B cell (primary cell): Measurements from ENCODE around the gene MARVELD1. TPM values are rescaled to one million over a fixed set of nuclear protein-coding genes. Genes with fewer than 3 reads are reported as not detected.

Experiments used
- ATAC-seq: fragments of 200-7000 bp; cut with Tn5 transposase; one replicate; pipeline ENCODE4 v1.10.0; 2021; ENCODE audit warnings: low read depth, mild to moderate bottlenecking, moderate number of reproducible peaks, moderate library complexity
- CTCF ChIA-PET: fragments of 350-600 bp; sonication (Branson Sonifier 250); formaldehyde crosslinking; loops from one replicate; lab custom pipeline; 2021; ENCODE audit warnings: antibody characterized with exemption, inconsistent platforms; lab: Charles Lee
- POLR2A ChIA-PET: fragments of 350-600 bp; sonication (Branson Sonifier 250); formaldehyde crosslinking; loops from one replicate; lab custom pipeline; 2021; ENCODE audit warnings: antibody characterized with exemption; lab: Charles Lee
- DNase-seq: peaks from one replicate; pipeline ENCODE4 v3.0.0; 2013
- H2AFZ ChIP-seq: 2 replicates; pipeline ENCODE4 v1.6.1; 2012; ENCODE audit warnings: mild to moderate bottlenecking, low read depth, low read length; ENCODE audit not compliant: insufficient read depth, poor library complexity, severe bottlenecking
- H3K27ac ChIP-seq, 2 donors: 1 replicate in 1 of 2; 2 replicates in 1 of 2; pipeline ENCODE4 v1.5.1; 2012 to 2013; ENCODE audit warnings: low read length in 2 of 2, mild to moderate bottlenecking in 2 of 2, moderate library complexity in 1 of 2
- H3K27me3 ChIP-seq, 4 experiments: fragments of 200-600 bp in 1 of 4; sonication (generic) in 1 of 4; replicated peaks in 1 of 4; 1 replicate in 2 of 4; 2 replicates in 2 of 4; pipeline versions ENCODE4 v1.6.1 to v1.7.0; 2013 to 2016; ENCODE audit warnings: low read length in 3 of 4, mild to moderate bottlenecking in 2 of 4, mixed read lengths in 1 of 4, moderate library complexity in 1 of 4; ENCODE audit not compliant: insufficient read depth in 4 of 4, control insufficient read depth in 3 of 4; ENCODE audit errors: control extremely low read depth in 1 of 4
- H3K36me3 ChIP-seq, 2 experiments: replicated peaks in 1 of 2; 1 replicate in 1 of 2; 2 replicates in 1 of 2; pipeline versions ENCODE4 v1.6.1 to v1.7.1; 2013; ENCODE audit warnings: low read length in 1 of 2; ENCODE audit not compliant: insufficient read depth in 2 of 2, control insufficient read depth in 1 of 2; ENCODE audit errors: control extremely low read depth in 1 of 2, extremely low read depth in 1 of 2
- H3K4me1 ChIP-seq, 2 donors: fragments of 200-600 bp in 1 of 2; sonication (generic) in 1 of 2; 1 replicate in 1 of 2; 2 replicates in 1 of 2; pipeline versions ENCODE4 v1.5.1 to v1.6.1; 2013 to 2017; ENCODE audit warnings: low read length in 2 of 2; ENCODE audit not compliant: control insufficient read depth in 2 of 2, insufficient read depth in 2 of 2
- H3K4me2 ChIP-seq: replicated peaks from 2 replicates; pipeline ENCODE3; 2012; ENCODE audit warnings: mild to moderate bottlenecking, low read depth, low read length; ENCODE audit not compliant: poor library complexity, severe bottlenecking
- H3K4me3 ChIP-seq, 5 experiments: fragments of 200-600 bp in 1 of 5; sonication (generic) in 1 of 5; 1 replicate in 3 of 5; 2 replicates in 2 of 5; pipeline versions ENCODE4 v1.5.1 to v1.7.0; 2011 to 2016; ENCODE audit warnings: low read length in 4 of 5, mild to moderate bottlenecking in 4 of 5, low read depth in 2 of 5, control low read depth in 1 of 5, moderate library complexity in 1 of 5; ENCODE audit not compliant: insufficient read depth in 1 of 5; ENCODE audit errors: control extremely low read depth in 1 of 5, extremely low read depth in 1 of 5
- H3K79me2 ChIP-seq: fragments of 200-600 bp; sonication (generic); one replicate; pipeline ENCODE4 v1.6.0; 2016; ENCODE audit warnings: low read length; ENCODE audit not compliant: control insufficient read depth, insufficient read depth
- H3K9ac ChIP-seq: fragments of 200-600 bp; sonication (generic); 2 replicates; pipeline ENCODE4 v1.6.1; 2017; ENCODE audit warnings: mild to moderate bottlenecking, low read length, moderate library complexity
- H3K9me3 ChIP-seq, 3 donors: one replicate each; pipeline versions ENCODE4 v1.6.1 to v1.7.1; 2013; ENCODE audit warnings: low read length in 2 of 3; ENCODE audit not compliant: control insufficient read depth in 2 of 3, insufficient read depth in 1 of 3; ENCODE audit errors: control extremely low read depth in 1 of 3
- H4K20me1 ChIP-seq: 2 replicates; pipeline ENCODE4 v1.6.0; 2012; ENCODE audit warnings: mild to moderate bottlenecking, low read length; ENCODE audit not compliant: insufficient read depth, control insufficient read depth, poor library complexity, severe bottlenecking
- H3K27ac Mint-ChIP-seq: one replicate; pipeline ENCODE4 v1.8.0; 2021; ENCODE audit warnings: mixed read lengths
- H3K27me3 Mint-ChIP-seq: one replicate; pipeline ENCODE4 v1.8.0; 2021; ENCODE audit warnings: mixed read lengths
- H3K4me1 Mint-ChIP-seq: one replicate; pipeline ENCODE4 v1.8.0; 2021; ENCODE audit warnings: mixed read lengths
- H3K4me3 Mint-ChIP-seq: one replicate; pipeline ENCODE4 v1.8.0; 2021; ENCODE audit warnings: mixed read lengths
- H3K9me3 Mint-ChIP-seq: one replicate; pipeline ENCODE4 v1.8.0; 2022; ENCODE audit warnings: mixed read lengths; ENCODE audit not compliant: insufficient read depth
- CTCF ChIP-seq: fragments of 200-600 bp; IDR thresholded peaks from one replicate; pipeline ENCODE4 v1.8.0; 2022; ENCODE audit warnings: antibody characterized with exemption, mild to moderate bottlenecking
- EZH2 ChIP-seq: IDR thresholded peaks from 2 replicates; pipeline ENCODE4 v1.6.1; 2012; ENCODE audit warnings: borderline replicate concordance, low read depth, mild to moderate bottlenecking, moderate library complexity, low read length; ENCODE audit not compliant: insufficient read depth, poor library complexity, severe bottlenecking
- WGBS: methylation state at CpG from one replicate; pipeline ENCODE4 v1.1.5; 2013; ENCODE audit warnings: missing lambda C conversion rate; ENCODE audit not compliant: insufficient coverage; 5-methylcytosine and 5-hydroxymethylcytosine counted together
- intact Hi-C: fragments of 100-400 bp; cut with micrococcal nuclease; formaldehyde crosslinking; loops from one replicate; pipeline ENCODE4 v1.10.0; 2022
- polyA plus RNA-seq: library from polyadenylated mRNA; depleted of rRNA; stranded (reverse); fragments of >200 nt; gene quantifications from 2 replicates; pipeline ENCODE4 v1.2.3, GENCODE V29; 2012
- total RNA-seq, 2 donors: library from RNA; stranded (reverse); fragments of 120-200 nt in 1 of 2; gene quantifications; 1 replicate in 1 of 2; 2 replicates in 1 of 2; pipeline versions ENCODE4 v1.2.3 to v1.2.4, GENCODE V29; 2013 to 2022

MARVELD1 gene
- total and polyA plus RNA-seq, 2 donors (not counting 1 experiment from before 2014, with no cell fraction given) = 0.45 to 0.54 TPM

GRCh38 chr10:97686962-97687784, 26.4 kb upstream of the MARVELD1 start, which contains the start of gene AVPI1:
Gene AVPI1 (minus strand): TSS chr10:97687241. CDS start chr10:97679905, 7,336 bp downstream.
- Mint-ChIP-seq H3K27ac (peak within 1 kb of the TSS; percentile 79), H3K9me3 (no peaks in the 10 kb centered on the region), H3K4me1 (peaks cover 14% of the 10 kb centered on the region), H3K4me3 (peak within 1 kb of the TSS; percentile 90), H3K27me3 (no peaks in the 10 kb centered on the region)
- Histone ChIP-seq H3K79me2 (no peaks in the 10 kb centered on the region), H2AFZ (peak within 1 kb of the TSS; percentile 91), H3K36me3 (no peaks in the 10 kb centered on the region), H3K9ac (peak within 1 kb of the TSS; percentile 84), H3K4me1 (peaks cover 4 to 15% of the 10 kb centered on the region in 2 donors), H3K27ac (peak within 1 kb of the TSS; percentile 71 to 73), H3K4me3 (peak within 1 kb of the TSS; percentile 34 to 80 (median 76)), H3K4me2 (peak within 1 kb of the TSS; percentile 95), H3K27me3 (peaks cover 0 to 5% (median 0%) of the 10 kb centered on the region in 4 experiments), H4K20me1 (no peaks in the 10 kb centered on the region), H3K9me3 (no peaks in the 10 kb centered on the region)
- intact Hi-C loops = loop anchor here (1.0 to 5.0 kb wide), 8 partner anchors 11 to 355 kb away; partner anchors contain the start of genes MORN4, PI4K2A, RRP12 and ZFYVE27
- POLR2A ChIA-PET = interaction anchor here (0.6 to 2.0 kb wide), 5 partner anchors 27 to 49 kb away, joined by 3 to 17 read pairs (median 3); partner anchors contain the start of genes MARVELD1 and ZFYVE27
- ATAC-seq = peak; percentile 94
- CTCF ChIA-PET = interaction anchor here (0.8 to 4.0 kb wide), 18 partner anchors 10 to 355 kb away, joined by 3 to 96 read pairs (median 5); partner anchors contain the start of genes ANKRD2, MARVELD1 and ZFYVE27
- DNase-seq = peak; percentile 98
- no peak for TF ChIP-seq EZH2
- TF ChIP-seq CTCF = no peak
- WGBS = under 1% methylated on average over 70 of the region's 78 CpGs
